ENCODE data around the gene SQSTM1. TPM values are rescaled to one million over a fixed set of nuclear protein-coding genes. Genes with fewer than 3 reads are reported as not detected.

Gene SQSTM1
- total and polyA plus RNA-seq, 9 of the 15 experiments (the other 6 are each of a cell fraction or from before 2014, with no cell fraction given): 5.6 to 148 (median 64.0) TPM

DNA sequence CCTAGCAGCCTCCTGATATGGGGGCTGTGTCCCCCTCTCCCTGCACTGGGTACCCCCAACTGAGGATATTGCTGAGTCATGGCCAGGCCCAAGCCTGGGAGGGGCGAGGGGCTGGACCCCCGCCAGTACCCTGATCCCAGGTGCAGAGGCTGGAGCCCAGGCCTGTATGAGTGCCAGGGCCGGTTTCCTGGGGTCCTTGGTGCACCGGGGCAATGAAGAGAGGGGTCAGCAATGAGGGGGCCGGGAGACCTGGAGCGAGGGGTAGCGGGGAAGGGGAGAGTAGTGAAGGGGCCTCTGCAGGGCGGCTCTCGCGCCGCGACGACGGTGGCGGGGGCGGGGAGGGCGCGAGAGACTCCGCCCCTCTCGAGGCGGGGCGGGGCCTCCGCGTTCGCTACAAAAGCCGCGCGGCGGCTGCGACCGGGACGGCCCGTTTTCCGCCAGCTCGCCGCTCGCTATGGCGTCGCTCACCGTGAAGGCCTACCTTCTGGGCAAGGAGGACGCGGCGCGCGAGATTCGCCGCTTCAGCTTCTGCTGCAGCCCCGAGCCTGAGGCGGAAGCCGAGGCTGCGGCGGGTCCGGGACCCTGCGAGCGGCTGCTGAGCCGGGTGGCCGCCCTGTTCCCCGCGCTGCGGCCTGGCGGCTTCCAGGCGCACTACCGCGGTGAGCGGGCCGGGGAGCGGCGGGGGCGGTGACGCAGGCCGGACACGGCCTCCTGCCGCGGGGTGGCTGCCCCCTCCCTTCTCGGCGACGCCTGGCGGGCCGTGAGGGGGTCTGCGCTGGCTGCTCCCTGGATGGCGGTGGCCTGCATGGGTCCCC is at the start of gene SQSTM1 (continued):
- TF ChIP-seq, protein P1, sequence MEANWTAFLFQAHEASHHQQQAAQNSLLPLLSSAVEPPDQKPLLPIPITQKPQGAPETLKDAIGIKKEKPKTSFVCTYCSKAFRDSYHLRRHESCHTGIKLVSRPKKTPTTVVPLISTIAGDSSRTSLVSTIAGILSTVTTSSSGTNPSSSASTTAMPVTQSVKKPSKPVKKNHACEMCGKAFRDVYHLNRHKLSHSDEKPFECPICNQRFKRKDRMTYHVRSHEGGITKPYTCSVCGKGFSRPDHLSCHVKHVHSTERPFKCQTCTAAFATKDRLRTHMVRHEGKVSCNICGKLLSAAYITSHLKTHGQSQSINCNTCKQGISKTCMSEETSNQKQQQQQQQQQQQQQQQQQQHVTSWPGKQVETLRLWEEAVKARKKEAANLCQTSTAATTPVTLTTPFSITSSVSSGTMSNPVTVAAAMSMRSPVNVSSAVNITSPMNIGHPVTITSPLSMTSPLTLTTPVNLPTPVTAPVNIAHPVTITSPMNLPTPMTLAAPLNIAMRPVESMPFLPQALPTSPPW (CRISPR knock-in tag; IDR thresholded peaks at IDR 0.05): peak; percentile 85
- TF ChIP-seq MAFF (IDR thresholded peaks at IDR 0.05; ENCODE audit: low read length) (peak; percentile 80), NCOR1 (IDR thresholded peaks at IDR 0.05) (peak; percentile 65; the same call in 1 of the 2 replicates), KLF10 (CRISPR knock-in tag; IDR thresholded peaks at IDR 0.05) (no peak), CXXC5 (CRISPR knock-in tag; IDR thresholded peaks at IDR 0.05) (peak; percentile 74; the same call in 1 of the 2 replicates), ZNF146 (CRISPR knock-in tag; IDR thresholded peaks at IDR 0.05; ENCODE audit: unreplicated experiment) (peak; percentile 2), MTA3 (IDR thresholded peaks at IDR 0.05; ENCODE audit: borderline replicate concordance) (peak; percentile 97), HDGF (IDR thresholded peaks at IDR 0.05) (0 out of 2 replicates have a peak, but pooled peaks have one; percentile 57), EP300 (IDR thresholded peaks at IDR 0.05; ENCODE audit: low read length) (peak; percentile 41; the same call in 1 of the 2 replicates), ZNF445 (CRISPR knock-in tag; IDR thresholded peaks at IDR 0.05; ENCODE audit: low read depth) (no peak), MAFG (tag; conservative IDR thresholded peaks at IDR 0.05) (peak; percentile 98), CTBP1 (IDR thresholded peaks at IDR 0.05; ENCODE audit: borderline replicate concordance) (peak; percentile 80; the same call in 1 of the 2 replicates), ZNF12 (CRISPR knock-in tag; IDR thresholded peaks at IDR 0.05) (peak; percentile 45; the same call in 1 of the 2 replicates), ZNF175 (CRISPR knock-in tag; IDR thresholded peaks at IDR 0.05; ENCODE audit: low read depth) (peak; percentile 30; the same call in 1 of the 2 replicates), FUS (optimal IDR thresholded peaks at IDR 0.05; ENCODE audit: low read depth, low read length) (peak; percentile 83), ZNF316 (IDR thresholded peaks at IDR 0.05) (peak; percentile 98), ZNF668 (CRISPR knock-in tag; IDR thresholded peaks at IDR 0.05) (peak; percentile 83; the same call in 1 of the 2 replicates)
- TF ChIP-seq, protein P2, sequence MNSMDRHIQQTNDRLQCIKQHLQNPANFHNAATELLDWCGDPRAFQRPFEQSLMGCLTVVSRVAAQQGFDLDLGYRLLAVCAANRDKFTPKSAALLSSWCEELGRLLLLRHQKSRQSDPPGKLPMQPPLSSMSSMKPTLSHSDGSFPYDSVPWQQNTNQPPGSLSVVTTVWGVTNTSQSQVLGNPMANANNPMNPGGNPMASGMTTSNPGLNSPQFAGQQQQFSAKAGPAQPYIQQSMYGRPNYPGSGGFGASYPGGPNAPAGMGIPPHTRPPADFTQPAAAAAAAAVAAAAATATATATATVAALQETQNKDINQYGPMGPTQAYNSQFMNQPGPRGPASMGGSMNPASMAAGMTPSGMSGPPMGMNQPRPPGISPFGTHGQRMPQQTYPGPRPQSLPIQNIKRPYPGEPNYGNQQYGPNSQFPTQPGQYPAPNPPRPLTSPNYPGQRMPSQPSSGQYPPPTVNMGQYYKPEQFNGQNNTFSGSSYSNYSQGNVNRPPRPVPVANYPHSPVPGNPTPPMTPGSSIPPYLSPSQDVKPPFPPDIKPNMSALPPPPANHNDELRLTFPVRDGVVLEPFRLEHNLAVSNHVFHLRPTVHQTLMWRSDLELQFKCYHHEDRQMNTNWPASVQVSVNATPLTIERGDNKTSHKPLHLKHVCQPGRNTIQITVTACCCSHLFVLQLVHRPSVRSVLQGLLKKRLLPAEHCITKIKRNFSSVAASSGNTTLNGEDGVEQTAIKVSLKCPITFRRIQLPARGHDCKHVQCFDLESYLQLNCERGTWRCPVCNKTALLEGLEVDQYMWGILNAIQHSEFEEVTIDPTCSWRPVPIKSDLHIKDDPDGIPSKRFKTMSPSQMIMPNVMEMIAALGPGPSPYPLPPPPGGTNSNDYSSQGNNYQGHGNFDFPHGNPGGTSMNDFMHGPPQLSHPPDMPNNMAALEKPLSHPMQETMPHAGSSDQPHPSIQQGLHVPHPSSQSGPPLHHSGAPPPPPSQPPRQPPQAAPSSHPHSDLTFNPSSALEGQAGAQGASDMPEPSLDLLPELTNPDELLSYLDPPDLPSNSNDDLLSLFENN (IDR thresholded peaks at IDR 0.05; ENCODE audit: low read depth in 2 of 2, low read length in 2 of 2): peak in 1 of 2 experiments; percentile 81; a peak in 2 of 4 replicates
- TF ChIP-seq, protein P3, sequence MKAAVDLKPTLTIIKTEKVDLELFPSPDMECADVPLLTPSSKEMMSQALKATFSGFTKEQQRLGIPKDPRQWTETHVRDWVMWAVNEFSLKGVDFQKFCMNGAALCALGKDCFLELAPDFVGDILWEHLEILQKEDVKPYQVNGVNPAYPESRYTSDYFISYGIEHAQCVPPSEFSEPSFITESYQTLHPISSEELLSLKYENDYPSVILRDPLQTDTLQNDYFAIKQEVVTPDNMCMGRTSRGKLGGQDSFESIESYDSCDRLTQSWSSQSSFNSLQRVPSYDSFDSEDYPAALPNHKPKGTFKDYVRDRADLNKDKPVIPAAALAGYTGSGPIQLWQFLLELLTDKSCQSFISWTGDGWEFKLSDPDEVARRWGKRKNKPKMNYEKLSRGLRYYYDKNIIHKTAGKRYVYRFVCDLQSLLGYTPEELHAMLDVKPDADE (conservative IDR thresholded peaks at IDR 0.05; ENCODE audit: control insufficient read depth, low read depth, low read length): peak; percentile 30
- TF ChIP-seq, protein P4, sequence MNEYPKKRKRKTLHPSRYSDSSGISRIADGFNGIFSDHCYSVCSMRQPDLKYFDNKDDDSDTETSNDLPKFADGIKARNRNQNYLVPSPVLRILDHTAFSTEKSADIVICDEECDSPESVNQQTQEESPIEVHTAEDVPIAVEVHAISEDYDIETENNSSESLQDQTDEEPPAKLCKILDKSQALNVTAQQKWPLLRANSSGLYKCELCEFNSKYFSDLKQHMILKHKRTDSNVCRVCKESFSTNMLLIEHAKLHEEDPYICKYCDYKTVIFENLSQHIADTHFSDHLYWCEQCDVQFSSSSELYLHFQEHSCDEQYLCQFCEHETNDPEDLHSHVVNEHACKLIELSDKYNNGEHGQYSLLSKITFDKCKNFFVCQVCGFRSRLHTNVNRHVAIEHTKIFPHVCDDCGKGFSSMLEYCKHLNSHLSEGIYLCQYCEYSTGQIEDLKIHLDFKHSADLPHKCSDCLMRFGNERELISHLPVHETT (CRISPR knock-in tag; conservative IDR thresholded peaks at IDR 0.05 in 1 of 2, IDR thresholded peaks at IDR 0.05 in 1 of 2): peak in 1 of 2 experiments; percentile 78; a peak in 2 of 4 replicates

Measured in K562 (cell line).